NB4 (cell line): ENCODE measurements around the gene ADCY2.

ENCODE experiments used
- POLR2A ChIP-seq: IDR thresholded peaks from 2 replicates; pipeline ENCODE4 v1.6.1; 2011; ENCODE audit warnings: mild to moderate bottlenecking; ENCODE audit not compliant: insufficient read length; ENCODE audit errors: extremely low read depth
- TF ChIP-seq, protein P1 (sequence below): IDR thresholded peaks from one replicate; pipeline ENCODE4 v1.5.1; 2012; ENCODE audit warnings: low read depth, low read length

- TF ChIP-seq, protein P1, sequence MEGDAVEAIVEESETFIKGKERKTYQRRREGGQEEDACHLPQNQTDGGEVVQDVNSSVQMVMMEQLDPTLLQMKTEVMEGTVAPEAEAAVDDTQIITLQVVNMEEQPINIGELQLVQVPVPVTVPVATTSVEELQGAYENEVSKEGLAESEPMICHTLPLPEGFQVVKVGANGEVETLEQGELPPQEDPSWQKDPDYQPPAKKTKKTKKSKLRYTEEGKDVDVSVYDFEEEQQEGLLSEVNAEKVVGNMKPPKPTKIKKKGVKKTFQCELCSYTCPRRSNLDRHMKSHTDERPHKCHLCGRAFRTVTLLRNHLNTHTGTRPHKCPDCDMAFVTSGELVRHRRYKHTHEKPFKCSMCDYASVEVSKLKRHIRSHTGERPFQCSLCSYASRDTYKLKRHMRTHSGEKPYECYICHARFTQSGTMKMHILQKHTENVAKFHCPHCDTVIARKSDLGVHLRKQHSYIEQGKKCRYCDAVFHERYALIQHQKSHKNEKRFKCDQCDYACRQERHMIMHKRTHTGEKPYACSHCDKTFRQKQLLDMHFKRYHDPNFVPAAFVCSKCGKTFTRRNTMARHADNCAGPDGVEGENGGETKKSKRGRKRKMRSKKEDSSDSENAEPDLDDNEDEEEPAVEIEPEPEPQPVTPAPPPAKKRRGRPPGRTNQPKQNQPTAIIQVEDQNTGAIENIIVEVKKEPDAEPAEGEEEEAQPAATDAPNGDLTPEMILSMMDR: no peak
- TF ChIP-seq POLR2A: no peak
Measured at GRCh38 chr5:7634837-7635236, 238.9 kb downstream of the ADCY2 start.
